ENCODE data around the gene ID1.
"Not testable (repeated sequence)": the region's sequence is repeated elsewhere in the genome, so short reads cannot be mapped to it uniquely, and the experiment has no call there.

ID1 gene

DNA sequence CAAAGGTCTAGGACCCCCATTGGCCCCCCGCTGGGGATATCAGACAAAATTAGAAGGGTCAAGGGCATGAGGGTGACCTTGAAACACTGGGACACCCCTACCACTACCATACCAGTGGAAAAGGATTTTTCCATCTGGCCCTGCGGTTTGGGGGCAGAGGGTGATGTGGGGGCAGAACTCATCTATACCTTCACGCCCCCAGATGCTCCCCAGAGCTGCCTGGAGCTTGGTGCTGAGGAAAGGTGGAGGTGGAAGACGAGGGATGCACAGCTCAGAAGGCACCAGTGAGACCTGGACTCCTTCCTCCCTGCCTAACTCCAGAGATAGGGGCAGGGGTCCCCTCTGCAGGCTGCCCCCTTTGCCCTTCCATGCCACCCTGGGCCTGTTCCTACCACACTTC is 33.7 kb downstream of the ID1 start:
- no peak for DNase-seq

DNA sequence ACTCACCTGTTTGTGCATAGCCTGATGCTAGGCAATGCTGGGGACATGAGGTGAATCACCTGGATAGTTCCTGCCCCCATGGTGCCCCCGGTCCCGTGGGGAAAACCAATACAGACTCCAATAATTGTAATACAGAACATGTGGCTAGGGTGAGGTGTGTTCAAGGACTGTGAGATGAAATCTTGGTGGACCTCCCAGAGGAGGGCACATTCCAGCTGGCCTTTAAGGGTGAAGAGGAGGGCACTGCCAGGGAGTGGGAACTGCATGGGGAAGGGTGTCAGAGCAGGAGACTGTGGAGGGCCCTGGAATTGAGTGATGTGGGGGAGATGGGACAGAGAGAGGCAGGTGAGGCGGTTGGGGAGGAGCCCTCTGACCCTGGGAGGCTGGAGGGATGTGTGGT is 35.2 kb downstream of the ID1 start:
- DNase-seq = no peak

DNA sequence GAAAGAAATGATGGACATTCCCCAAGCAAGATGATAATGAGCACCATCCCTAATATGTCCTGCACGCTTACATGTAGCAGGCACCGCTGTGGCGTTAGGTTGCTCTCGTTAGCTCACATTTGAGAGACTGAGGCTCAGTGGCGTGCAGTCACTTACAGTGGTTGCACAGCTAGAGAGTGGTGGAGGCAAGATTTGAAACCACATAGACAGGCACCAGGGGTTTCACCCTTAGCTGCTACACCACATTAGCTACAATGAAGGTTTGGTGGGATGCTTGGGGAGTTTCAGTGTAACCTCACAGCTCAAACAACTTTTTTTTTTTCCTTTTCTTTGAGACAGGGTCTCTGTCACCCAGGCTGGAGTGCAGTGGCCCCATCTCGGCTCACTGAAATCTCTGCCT is 36.3 kb downstream of the ID1 start:
- no peak for DNase-seq

DNA sequence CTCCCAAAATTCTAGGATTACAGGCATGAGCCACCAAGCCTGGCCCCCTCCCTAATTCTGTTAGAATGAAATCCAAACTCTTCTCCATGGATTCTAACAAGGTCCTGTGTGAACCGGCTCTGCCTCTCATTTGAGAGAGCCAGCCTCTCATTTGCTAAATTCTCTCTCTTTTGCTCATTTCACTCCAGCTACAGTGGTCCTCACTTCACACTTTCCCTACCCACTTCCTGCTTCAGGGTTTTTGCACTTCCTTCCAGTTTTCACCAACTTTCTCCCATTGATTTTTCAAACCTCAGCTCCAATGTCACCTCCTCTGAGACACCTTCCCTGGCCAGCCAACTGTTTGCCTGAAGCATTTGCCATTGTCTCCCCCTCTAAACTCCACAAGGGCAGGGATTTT is 37.7 kb downstream of the ID1 start:
- DNase-seq = peak; percentile 22

DNA sequence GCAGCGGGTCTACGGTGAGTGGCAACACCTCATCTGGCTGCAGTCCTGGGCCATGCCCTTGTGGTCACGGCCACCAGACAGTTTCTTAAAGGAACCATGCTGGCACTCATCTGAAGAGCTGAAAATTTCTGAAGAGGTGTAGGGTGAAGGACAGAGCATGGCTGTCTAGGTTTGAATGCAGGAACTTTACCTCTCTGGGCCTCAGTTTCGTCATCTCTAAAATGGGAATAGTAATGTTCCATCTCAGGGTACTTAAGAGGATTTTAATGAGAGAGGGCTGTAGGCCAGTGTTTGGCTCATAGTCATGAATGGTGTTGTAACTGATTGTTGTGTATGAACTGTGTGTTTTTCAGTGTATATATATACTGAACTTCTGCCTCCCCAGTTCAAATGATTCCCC is 38.4 kb downstream of the ID1 start:
- no peak for DNase-seq

DNA sequence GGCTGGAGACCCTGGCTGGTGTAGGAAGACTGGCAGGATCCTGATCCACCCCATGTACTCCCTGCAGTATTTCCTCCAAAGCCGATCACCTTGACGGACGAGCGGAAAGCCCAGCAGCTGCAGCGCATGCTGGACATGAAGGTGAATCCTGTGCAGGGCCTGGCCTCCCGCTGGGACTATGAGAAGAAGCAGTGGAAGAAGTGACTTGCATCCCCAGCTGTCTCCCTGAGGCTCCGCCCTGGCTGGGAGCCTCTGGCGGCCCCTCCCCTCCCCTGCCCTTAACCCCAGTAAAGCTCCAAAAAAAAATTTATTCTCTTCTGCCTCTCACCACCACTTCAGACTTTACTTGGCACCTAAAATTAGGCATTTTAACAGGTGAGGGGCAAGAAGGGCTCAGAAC is 39.6 kb downstream of the ID1 start:
- no peak for DNase-seq

DNA sequence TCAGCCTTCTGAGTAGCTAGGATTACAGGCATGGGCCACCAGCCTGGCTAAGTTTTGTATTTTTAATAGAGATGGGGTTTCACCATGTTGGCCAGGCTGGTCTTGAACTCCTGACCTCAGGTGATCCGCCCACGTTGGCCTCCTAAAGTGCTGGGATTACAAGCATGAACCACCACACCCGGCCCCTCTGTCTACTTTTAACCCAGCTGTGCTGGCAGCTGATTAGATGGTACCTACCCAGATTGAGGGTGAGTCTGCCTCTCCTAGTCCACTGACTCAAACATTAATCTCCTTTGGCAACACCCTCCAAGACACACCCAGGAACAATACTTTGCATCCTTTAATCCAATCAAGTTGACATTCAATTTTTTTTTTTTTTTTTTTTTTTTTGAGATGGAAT is 43.0 kb downstream of the ID1 start:
- DNase-seq = not testable (repeated sequence)

DNA sequence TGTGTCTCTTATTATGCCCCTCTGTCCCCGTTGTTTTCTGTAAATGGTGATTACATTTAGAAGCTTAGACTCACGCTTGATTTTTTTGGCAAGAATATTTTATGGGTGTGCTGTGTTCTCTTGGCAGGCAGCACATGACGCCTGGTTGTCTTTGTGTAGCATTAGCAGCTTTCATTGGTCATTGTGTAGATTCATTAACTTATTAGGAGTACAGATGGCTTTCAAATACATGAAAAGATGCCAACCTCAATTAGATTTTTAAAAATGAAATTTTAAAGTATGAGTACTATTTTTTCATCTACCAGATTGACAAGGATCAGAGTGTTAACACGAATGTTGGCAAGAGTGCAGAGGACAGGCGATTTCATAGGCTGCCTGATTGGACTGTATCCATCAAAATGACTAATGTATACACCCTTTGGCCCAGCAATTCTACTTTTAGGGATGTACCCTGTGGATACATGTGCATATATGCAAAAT is 47.9 kb downstream of the ID1 start:
- no peak for DNase-seq

DNA sequence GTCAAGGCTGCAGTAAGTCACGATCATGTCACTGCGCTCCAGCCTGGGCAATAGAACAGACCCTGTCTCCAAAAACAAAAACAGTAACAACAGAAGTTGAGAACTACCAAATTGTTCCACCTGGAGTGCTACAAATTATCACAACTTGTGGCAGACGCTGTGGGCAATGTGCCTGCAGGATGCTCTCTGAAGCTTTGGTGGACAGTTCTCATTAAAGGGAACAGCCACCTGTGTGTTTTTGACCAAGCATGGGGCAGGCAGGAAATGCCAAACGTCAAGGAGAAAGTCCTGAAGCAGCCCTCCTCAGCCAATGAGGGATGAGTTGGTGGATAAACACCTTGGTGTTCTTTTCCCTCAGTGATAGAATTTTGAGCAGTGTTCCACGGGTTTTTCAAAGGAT is 48.5 kb downstream of the ID1 start:
- DNase-seq = no peak

DNA sequence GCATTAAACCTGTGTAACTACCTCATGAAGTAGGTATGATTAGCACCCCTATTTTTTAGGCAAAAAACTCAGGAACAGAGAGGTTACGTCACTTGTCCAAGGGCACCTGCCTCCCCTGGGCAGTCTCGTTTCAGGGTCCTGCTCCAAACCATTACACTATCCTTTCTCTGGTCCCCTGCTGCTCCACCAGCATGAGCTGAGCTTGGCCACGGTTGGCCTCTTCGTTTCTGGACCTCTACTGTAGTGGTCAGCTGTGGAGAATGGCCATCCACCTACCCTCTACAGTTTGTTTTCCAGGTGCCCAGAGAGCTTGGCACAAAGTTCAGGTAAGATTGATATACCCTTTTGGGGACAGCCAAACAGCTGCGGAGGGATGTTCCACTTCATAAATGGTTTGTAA is 49.4 kb downstream of the ID1 start:
- DNase-seq = no peak
